Caco-2 (cell line): Measurements from ENCODE around the gene KRT3. TPM values are rescaled to one million over a fixed set of nuclear protein-coding genes. Genes with fewer than 3 reads are reported as not detected.

Source experiments
- BruUV-seq: library from RNA; stranded (reverse); fragments of 400-500 nt; replicated peaks from 2 replicates; lab custom pipeline; 2021; lab: Mats Ljungman, UMichigan
- CTCF ChIA-PET: fragments of 300-600 bp; sonication (Branson Sonifier 250); formaldehyde crosslinking; loops from one replicate; lab custom pipeline; 2022; ENCODE audit warnings: antibody characterized with exemption; lab: Charles Lee
- POLR2A ChIA-PET: fragments of 300-600 bp; sonication (Branson Sonifier 250); formaldehyde crosslinking; loops from one replicate; lab custom pipeline; 2022; ENCODE audit warnings: antibody characterized with exemption; lab: Charles Lee
- DNase-seq, 2 experiments: peaks; one replicate each; pipeline versions ENCODE4 v3.0.0 to v3.0.0-alpha.2; 2020 to 2022
- H3K27me3 ChIP-seq: replicated peaks from 2 replicates; pipeline ENCODE4 v1.6.0; 2011; ENCODE audit warnings: low read length; ENCODE audit not compliant: control insufficient read depth, insufficient read depth
- H3K36me3 ChIP-seq: 2 replicates; pipeline ENCODE4 v1.5.1; 2011; ENCODE audit warnings: low read length; ENCODE audit not compliant: control insufficient read depth, insufficient read depth
- H3K4me1 ChIP-seq: fragments of 250-450 bp; sonication (Bioruptor Pico); 2 replicates; pipeline ENCODE4 v1.5.1; 2020; ENCODE audit warnings: mild to moderate bottlenecking
- H3K4me3 ChIP-seq: 2 replicates; pipeline ENCODE4 v1.5.1; 2011; ENCODE audit warnings: low read depth, mild to moderate bottlenecking, control low read depth, low read length
- H3K9me3 ChIP-seq: fragments of 250-450 bp; sonication (Bioruptor Pico); 2 replicates; pipeline ENCODE4 v1.5.1; 2020; ENCODE audit warnings: mild to moderate bottlenecking, moderate library complexity
- H3K27ac Mint-ChIP-seq: one replicate; pipeline ENCODE4 v1.8.0; 2022; ENCODE audit warnings: mixed read lengths; ENCODE audit not compliant: unreplicated experiment
- H3K27me3 Mint-ChIP-seq: one replicate; pipeline ENCODE4 v1.8.0; 2022; ENCODE audit warnings: mixed read lengths; ENCODE audit not compliant: insufficient read depth, unreplicated experiment
- H3K36me3 Mint-ChIP-seq: one replicate; pipeline ENCODE4 v1.8.0; 2022; ENCODE audit warnings: mild to moderate bottlenecking, mixed read lengths; ENCODE audit not compliant: insufficient read depth, unreplicated experiment
- H3K4me1 Mint-ChIP-seq: one replicate; pipeline ENCODE4 v1.8.0; 2022; ENCODE audit warnings: low read depth, mixed read lengths; ENCODE audit not compliant: unreplicated experiment
- H3K4me3 Mint-ChIP-seq: one replicate; pipeline ENCODE4 v1.8.0; 2022; ENCODE audit warnings: mild to moderate bottlenecking, moderate library complexity, mixed read lengths; ENCODE audit not compliant: unreplicated experiment
- H3K9me3 Mint-ChIP-seq: one replicate; pipeline ENCODE4 v1.8.0; 2022; ENCODE audit warnings: mixed read lengths; ENCODE audit not compliant: unreplicated experiment
- intact Hi-C: fragments of 100-400 bp; cut with micrococcal nuclease; formaldehyde crosslinking; loops from one replicate; pipeline ENCODE4 v1.10.0; 2022; ENCODE audit not compliant: unreplicated experiment
- total RNA-seq: library from RNA; stranded (reverse); gene quantifications from 2 replicates; pipeline ENCODE4 v1.2.3, GENCODE V29; 2022
- TF ChIP-seq, protein P1 (sequence below), 2 experiments: fragments of 200-600 bp in 1 of 2; IDR thresholded peaks; 1 replicate in 1 of 2; 2 replicates in 1 of 2; pipeline versions ENCODE4 v1.5.1 to v1.8.0; 2011 to 2022; ENCODE audit warnings: antibody characterized with exemption in 1 of 2, control low read depth in 1 of 2, inconsistent platforms in 1 of 2, low read depth in 1 of 2, low read length in 1 of 2, mild to moderate bottlenecking in 1 of 2, moderate library complexity in 1 of 2; ENCODE audit not compliant: insufficient read depth in 1 of 2, severe bottlenecking in 1 of 2, unreplicated experiment in 1 of 2

Gene KRT3
- total RNA-seq, 1 experiment from 2014 or later: not detected

DNA sequence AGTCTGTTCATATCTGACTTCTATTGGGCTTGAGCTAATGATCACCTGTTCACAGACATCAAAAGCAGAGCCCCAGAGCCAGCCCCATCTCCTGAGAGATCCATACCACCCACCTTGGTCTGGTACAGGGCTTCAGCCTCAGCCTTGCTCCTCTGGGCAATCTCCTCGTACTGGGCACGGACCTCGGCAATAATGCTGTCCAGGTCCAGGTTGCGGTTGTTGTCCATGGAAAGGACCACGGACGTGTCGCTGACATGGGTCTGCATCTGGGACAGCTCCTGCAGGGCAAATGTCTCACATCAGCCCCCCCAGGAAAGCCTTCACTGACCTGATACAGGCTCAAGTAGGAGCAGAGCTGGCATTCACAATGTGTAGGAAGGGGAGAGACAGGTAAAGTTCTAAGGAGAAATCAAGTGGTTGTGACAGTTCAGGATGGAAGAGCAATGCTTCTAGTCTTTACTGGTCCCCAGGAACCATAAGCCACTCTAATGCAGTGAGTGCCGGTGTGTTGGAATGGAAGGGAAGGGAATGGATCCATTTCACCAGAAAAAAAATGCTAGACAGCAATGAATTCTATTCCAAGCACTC, 12.8 kb upstream of the KRT3 start:
- H3K9me3 ChIP-seq: no peaks in the 10 kb centered on the region
- H3K36me3 Mint-ChIP-seq: no peaks in the 10 kb centered on the region
- no peaks in the 10 kb centered on the region for H3K27me3 ChIP-seq
- ChIA-PET POLR2A (no interaction called here), CTCF (interaction anchor here (1.2 kb wide), 1 partner anchor 57 kb away, joined by 3 read pairs; no protein-coding TSS in a partner anchor)
- H3K4me3 ChIP-seq: no peak overlapping the region
- H3K27ac Mint-ChIP-seq: no peak overlapping the region
- BruUV-seq: no TSS peak
- H3K4me1 ChIP-seq: peaks cover 3% of the 10 kb centered on the region; the same call in 1 of the 2 replicates
- H3K36me3 ChIP-seq: no peaks in the 10 kb centered on the region
- H3K4me3 Mint-ChIP-seq: no peak overlapping the region
- intact Hi-C loops: no loop called here
- no peaks in the 10 kb centered on the region for H3K27me3 Mint-ChIP-seq
- H3K9me3 Mint-ChIP-seq: no peaks in the 10 kb centered on the region
- H3K4me1 Mint-ChIP-seq: no peaks in the 10 kb centered on the region
- DNase-seq: no peak
- TF ChIP-seq, protein P1, sequence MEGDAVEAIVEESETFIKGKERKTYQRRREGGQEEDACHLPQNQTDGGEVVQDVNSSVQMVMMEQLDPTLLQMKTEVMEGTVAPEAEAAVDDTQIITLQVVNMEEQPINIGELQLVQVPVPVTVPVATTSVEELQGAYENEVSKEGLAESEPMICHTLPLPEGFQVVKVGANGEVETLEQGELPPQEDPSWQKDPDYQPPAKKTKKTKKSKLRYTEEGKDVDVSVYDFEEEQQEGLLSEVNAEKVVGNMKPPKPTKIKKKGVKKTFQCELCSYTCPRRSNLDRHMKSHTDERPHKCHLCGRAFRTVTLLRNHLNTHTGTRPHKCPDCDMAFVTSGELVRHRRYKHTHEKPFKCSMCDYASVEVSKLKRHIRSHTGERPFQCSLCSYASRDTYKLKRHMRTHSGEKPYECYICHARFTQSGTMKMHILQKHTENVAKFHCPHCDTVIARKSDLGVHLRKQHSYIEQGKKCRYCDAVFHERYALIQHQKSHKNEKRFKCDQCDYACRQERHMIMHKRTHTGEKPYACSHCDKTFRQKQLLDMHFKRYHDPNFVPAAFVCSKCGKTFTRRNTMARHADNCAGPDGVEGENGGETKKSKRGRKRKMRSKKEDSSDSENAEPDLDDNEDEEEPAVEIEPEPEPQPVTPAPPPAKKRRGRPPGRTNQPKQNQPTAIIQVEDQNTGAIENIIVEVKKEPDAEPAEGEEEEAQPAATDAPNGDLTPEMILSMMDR (IDR thresholded peaks at IDR 0.05; ENCODE audit: insufficient read depth in 1 of 2, low read depth in 1 of 2, low read length in 1 of 2, severe bottlenecking in 1 of 2, unreplicated experiment in 1 of 2): no peak

DNA sequence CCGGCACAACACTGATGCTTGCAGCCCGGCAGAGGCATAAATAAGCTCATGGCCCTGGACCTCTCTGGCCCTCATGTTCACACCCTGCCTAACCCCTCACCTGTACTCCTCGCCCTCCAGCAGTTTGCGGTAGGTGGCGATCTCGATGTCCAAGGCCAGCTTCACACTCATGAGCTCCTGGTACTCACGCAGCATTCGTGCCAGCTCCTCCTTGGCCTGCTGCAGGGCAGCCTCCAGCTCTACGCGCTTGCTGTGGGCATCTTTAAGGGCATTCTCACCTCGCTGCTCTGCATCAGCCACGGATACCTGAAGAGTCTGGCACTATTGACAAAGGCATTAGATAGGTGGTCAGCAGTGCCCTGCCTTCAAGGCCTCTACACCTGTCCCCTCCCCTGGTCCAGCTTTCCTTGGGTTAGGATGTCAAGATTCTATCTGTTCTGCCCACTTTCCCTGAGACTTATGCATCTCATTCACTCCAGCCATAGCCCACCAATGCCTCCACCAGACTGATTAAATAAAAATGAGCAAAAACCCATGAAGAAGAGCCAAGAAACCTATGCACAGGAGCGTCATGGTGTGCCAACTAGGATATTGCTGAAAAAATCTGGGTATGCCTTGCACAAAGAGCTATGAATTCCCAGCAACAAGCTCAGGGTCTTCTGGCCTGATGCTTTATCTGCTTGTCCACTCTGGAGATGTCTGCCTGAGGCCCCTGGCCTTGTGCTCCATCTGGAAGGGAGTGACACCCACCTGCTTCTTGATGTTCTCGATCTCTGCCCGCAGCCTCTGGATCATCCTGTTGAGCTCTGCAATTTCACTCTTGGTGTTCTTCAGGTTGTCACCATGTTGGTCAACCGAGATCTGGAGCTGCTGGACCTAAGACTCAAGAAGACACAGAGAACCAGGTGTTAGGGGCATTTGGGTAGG, 11.9 kb upstream of the KRT3 start:
- H3K27ac Mint-ChIP-seq: no peak overlapping the region
- no peaks in the 10 kb centered on the region for H3K4me1 Mint-ChIP-seq
- CTCF ChIA-PET: interaction anchor here (1.2 kb wide), 1 partner anchor 58 kb away, joined by 3 read pairs; no protein-coding TSS in a partner anchor
- H3K36me3 Mint-ChIP-seq: no peaks in the 10 kb centered on the region
- peaks cover 8% of the 10 kb centered on the region for H3K9me3 Mint-ChIP-seq
- TF ChIP-seq, protein P1 (IDR thresholded peaks at IDR 0.05; ENCODE audit: insufficient read depth in 1 of 2, low read depth in 1 of 2, low read length in 1 of 2, severe bottlenecking in 1 of 2, unreplicated experiment in 1 of 2): no peak
- H3K4me3 Mint-ChIP-seq: no peak overlapping the region
- Histone ChIP-seq H3K4me1 (no peaks in the 10 kb centered on the region), H3K4me3 (no peak overlapping the region), H3K36me3 (no peaks in the 10 kb centered on the region), H3K9me3 (no peaks in the 10 kb centered on the region), H3K27me3 (no peaks in the 10 kb centered on the region)
- intact Hi-C loops: no loop called here
- POLR2A ChIA-PET: no interaction called here
- DNase-seq: no peak
- no TSS peak for BruUV-seq
- H3K27me3 Mint-ChIP-seq: no peaks in the 10 kb centered on the region

DNA sequence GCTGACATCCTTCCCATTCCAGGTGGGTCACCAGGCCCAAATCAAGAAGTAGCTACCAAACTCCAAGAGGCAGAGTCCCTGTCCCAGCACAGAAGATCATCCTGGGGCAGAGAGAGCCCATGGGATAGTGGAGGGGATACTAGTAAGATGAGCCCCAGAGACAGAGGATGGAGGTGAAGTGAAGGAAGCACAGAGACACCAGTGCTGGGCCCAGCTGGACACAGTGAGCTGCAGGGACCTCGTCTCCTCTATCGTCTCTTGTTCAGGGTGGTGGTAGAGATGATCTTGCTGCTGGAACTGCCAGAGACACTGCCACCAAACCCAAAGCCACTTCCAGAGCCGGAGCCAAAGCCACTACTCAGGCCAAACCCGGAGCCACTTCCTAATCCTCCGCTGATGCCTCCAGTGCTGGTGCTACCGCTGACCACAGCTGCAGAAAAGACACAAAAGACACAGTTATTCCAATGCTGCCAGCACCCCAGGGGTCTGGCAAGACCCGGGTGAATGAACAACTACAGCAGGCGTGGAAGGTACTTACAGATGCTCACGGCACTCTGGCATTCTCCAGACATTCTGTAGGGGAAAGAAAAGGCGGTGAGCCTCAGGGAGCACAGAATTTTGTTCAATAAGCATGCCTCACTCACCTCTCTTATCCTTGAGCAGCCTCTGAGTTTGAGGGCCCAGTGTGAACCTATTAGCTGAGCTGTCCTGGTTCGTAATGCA, 11.1 kb upstream of the KRT3 start:
- no TSS peak for BruUV-seq
- Histone ChIP-seq H3K9me3 (no peaks in the 10 kb centered on the region), H3K27me3 (no peaks in the 10 kb centered on the region), H3K4me1 (no peaks in the 10 kb centered on the region), H3K36me3 (no peaks in the 10 kb centered on the region), H3K4me3 (no peak overlapping the region)
- TF ChIP-seq, protein P1 (IDR thresholded peaks at IDR 0.05; ENCODE audit: insufficient read depth in 1 of 2, low read depth in 1 of 2, low read length in 1 of 2, severe bottlenecking in 1 of 2, unreplicated experiment in 1 of 2): no peak
- ChIA-PET CTCF (no interaction called here), POLR2A (no interaction called here)
- no peaks in the 10 kb centered on the region for H3K4me1 Mint-ChIP-seq
- H3K27me3 Mint-ChIP-seq: no peaks in the 10 kb centered on the region
- H3K4me3 Mint-ChIP-seq: no peak overlapping the region
- no peaks in the 10 kb centered on the region for H3K36me3 Mint-ChIP-seq
- DNase-seq: no peak
- no peak overlapping the region for H3K27ac Mint-ChIP-seq
- peaks cover 10% of the 10 kb centered on the region for H3K9me3 Mint-ChIP-seq
- intact Hi-C loops: no loop called here
